Measurements from ENCODE around the gene TESK1.

The TESK1 gene

GRCh38 chr9:35649431-35650340 is 44.6 kb downstream of the TESK1 start:
- DNase-seq = peak; percentile 67

GRCh38 chr9:35650341-35651158 is 45.5 kb downstream of the TESK1 start, which contains the start of gene SIT1:
Gene SIT1 (minus strand): TSS chr9:35650931. CDS start chr9:35650853, 78 bp downstream.
- DNase-seq = peak; percentile 56

- peak; percentile 33 for DNase-seq
Observed at GRCh38 chr9:35651956-35652828, 47.1 kb downstream of the TESK1 start.

- no peak for DNase-seq
Observed at GRCh38 chr9:35652829-35653209, 47.8 kb downstream of the TESK1 start.

GRCh38 chr9:35653611-35654010 is 48.5 kb downstream of the TESK1 start:
- DNase-seq = no peak

- DNase-seq = no peak
Observed at GRCh38 chr9:35656348-35656747, 51.3 kb downstream of the TESK1 start.

GRCh38 chr9:35656831-35657545 is 51.9 kb downstream of the TESK1 start:
- DNase-seq = no peak

GRCh38 chr9:35657546-35658136 is 52.6 kb downstream of the TESK1 start, which contains the start of gene RMRP:
Gene RMRP (minus strand): TSS chr9:35658019.
- peak; percentile 98 for DNase-seq

GRCh38 chr9:35658137-35658967 is 53.3 kb downstream of the TESK1 start, which contains the start of gene CCDC107:
Gene CCDC107 (plus strand): TSS chr9:35658292. CDS start chr9:35658380, 88 bp downstream.
- DNase-seq = peak; percentile 90

- DNase-seq = peak; percentile 53
Observed at GRCh38 chr9:35658968-35659220, 53.8 kb downstream of the TESK1 start.

GRCh38 chr9:35659340-35659739 is 54.3 kb downstream of the TESK1 start:
- no peak for DNase-seq
